ENCODE results near the gene CORO2A. TPM values are rescaled to one million over a fixed set of nuclear protein-coding genes. Genes with fewer than 3 reads are reported as not detected.

The CORO2A gene
- total and polyA plus RNA-seq, 10 of the 15 experiments (the other 5 are each of a cell fraction or from before 2014, with no cell fraction given), result 1.0 to 5.3 (median 3.5) TPM

GRCh38 chr9:98096091-98096490 lies 96.3 kb downstream of the CORO2A start:
- BruUV-seq (replicated peaks), result no TSS peak
- H3K4me3 ChIP-seq, result no peak overlapping the region
- DNase-seq (ENCODE audit: low read depth, low spot score), result no peak
- ChIA-PET POLR2A (interaction anchor here (0.9 kb wide), 1 partner anchor 12 kb away, joined by 3 read pairs; no protein-coding TSS in a partner anchor), CTCF (interaction anchor here (2.4 kb wide), 1 partner anchor 172 kb away, joined by 6 read pairs; no protein-coding TSS in a partner anchor), SMC1A (ENCODE audit: uncharacterized antibody, unreplicated experiment) (interaction anchor here (0.8 kb wide), 1 partner anchor 15 kb away, joined by 3 read pairs; no protein-coding TSS in a partner anchor), RAD21 (ENCODE audit: unreplicated experiment) (interaction anchor here (2.1 to 3.7 kb wide), 2 partner anchors 10 to 13 kb away, joined by 6 to 23 read pairs; no protein-coding TSS in a partner anchor)
- no peaks in the 10 kb centered on the region; the same call in 2 of the 3 replicates for H3K9me3 ChIP-seq (replicated peaks; ENCODE audit: control insufficient read depth, insufficient read depth, low read length)
- peaks cover 14% of the 10 kb centered on the region for H3K79me2 ChIP-seq (ENCODE audit: control insufficient read depth, insufficient read depth, low read length)
- intact Hi-C loops (cut with micrococcal nuclease; ENCODE audit: unreplicated experiment) (no loop called here), in situ Hi-C loops (cut with MboI) (no loop called here)
- no peak for FAIRE-seq
- no peaks in the 10 kb centered on the region for H3K27me3 ChIP-seq (replicated peaks in 1 of 2; ENCODE audit: control insufficient read depth in 2 of 2, insufficient read depth in 2 of 2, low read length in 1 of 2)
- peaks cover 39% of the 10 kb centered on the region for H3K4me1 ChIP-seq (ENCODE audit: control insufficient read depth, insufficient read depth, low read length)
- H4K20me1 ChIP-seq (ENCODE audit: control insufficient read depth, insufficient read depth), result no peaks in the 10 kb centered on the region
- no peak overlapping the region for H3K27ac ChIP-seq (ENCODE audit: control insufficient read depth, insufficient read depth)
- no peak overlapping the region for H2AFZ ChIP-seq (ENCODE audit: control insufficient read depth, low read depth, low read length)
- peaks cover 15 to 24% of the 10 kb centered on the region in 2 experiments for H3K36me3 ChIP-seq (ENCODE audit: control insufficient read depth in 2 of 2, insufficient read depth in 2 of 2, low read length in 1 of 2)
- no peak overlapping the region for H3K4me2 ChIP-seq (ENCODE audit: control insufficient read depth, insufficient read depth)
- ATAC-seq, result no peak
- WGBS (ENCODE audit: insufficient coverage, insufficient replicate concordance, low lambda C conversion rate, missing lambda C conversion rate), result 96% methylated on average over 5 of the region's 5 CpGs
- no peak overlapping the region for H3K9ac ChIP-seq (ENCODE audit: control insufficient read depth, insufficient read depth, low read length)
- TF ChIP-seq, protein P1, sequence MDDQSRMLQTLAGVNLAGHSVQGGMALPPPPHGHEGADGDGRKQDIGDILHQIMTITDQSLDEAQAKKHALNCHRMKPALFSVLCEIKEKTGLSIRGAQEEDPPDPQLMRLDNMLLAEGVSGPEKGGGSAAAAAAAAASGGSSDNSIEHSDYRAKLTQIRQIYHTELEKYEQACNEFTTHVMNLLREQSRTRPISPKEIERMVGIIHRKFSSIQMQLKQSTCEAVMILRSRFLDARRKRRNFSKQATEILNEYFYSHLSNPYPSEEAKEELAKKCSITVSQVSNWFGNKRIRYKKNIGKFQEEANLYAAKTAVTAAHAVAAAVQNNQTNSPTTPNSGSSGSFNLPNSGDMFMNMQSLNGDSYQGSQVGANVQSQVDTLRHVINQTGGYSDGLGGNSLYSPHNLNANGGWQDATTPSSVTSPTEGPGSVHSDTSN (IDR thresholded peaks at IDR 0.05; ENCODE audit: insufficient replicate concordance, low read depth, low read length), result no peak
- TF ChIP-seq ZSCAN29 (IDR thresholded peaks at IDR 0.05) (no peak), EED (IDR thresholded peaks at IDR 0.05; ENCODE audit: low read depth) (no peak), DPF2 (IDR thresholded peaks at IDR 0.05) (no peak), NR2F1 (conservative IDR thresholded peaks at IDR 0.05) (no peak), SUZ12 (IDR thresholded peaks at IDR 0.05; ENCODE audit: unreplicated experiment) (no peak), IRF4 (IDR thresholded peaks at IDR 0.05; ENCODE audit: low read depth, low read length) (no peak), JUNB (IDR thresholded peaks at IDR 0.05) (no peak), CBFB (IDR thresholded peaks at IDR 0.05; ENCODE audit: low read depth) (no peak), ZNF687 (IDR thresholded peaks at IDR 0.05) (no peak)
- TF ChIP-seq, protein P2, sequence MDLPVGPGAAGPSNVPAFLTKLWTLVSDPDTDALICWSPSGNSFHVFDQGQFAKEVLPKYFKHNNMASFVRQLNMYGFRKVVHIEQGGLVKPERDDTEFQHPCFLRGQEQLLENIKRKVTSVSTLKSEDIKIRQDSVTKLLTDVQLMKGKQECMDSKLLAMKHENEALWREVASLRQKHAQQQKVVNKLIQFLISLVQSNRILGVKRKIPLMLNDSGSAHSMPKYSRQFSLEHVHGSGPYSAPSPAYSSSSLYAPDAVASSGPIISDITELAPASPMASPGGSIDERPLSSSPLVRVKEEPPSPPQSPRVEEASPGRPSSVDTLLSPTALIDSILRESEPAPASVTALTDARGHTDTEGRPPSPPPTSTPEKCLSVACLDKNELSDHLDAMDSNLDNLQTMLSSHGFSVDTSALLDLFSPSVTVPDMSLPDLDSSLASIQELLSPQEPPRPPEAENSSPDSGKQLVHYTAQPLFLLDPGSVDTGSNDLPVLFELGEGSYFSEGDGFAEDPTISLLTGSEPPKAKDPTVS (IDR thresholded peaks at IDR 0.05; ENCODE audit: low read depth, low read length), result no peak
- TF ChIP-seq, protein P3, sequence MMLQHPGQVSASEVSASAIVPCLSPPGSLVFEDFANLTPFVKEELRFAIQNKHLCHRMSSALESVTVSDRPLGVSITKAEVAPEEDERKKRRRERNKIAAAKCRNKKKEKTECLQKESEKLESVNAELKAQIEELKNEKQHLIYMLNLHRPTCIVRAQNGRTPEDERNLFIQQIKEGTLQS (IDR thresholded peaks at IDR 0.05; ENCODE audit: borderline replicate concordance, extremely low read depth, low read depth, low read length), result no peak
- TF ChIP-seq, protein P4, sequence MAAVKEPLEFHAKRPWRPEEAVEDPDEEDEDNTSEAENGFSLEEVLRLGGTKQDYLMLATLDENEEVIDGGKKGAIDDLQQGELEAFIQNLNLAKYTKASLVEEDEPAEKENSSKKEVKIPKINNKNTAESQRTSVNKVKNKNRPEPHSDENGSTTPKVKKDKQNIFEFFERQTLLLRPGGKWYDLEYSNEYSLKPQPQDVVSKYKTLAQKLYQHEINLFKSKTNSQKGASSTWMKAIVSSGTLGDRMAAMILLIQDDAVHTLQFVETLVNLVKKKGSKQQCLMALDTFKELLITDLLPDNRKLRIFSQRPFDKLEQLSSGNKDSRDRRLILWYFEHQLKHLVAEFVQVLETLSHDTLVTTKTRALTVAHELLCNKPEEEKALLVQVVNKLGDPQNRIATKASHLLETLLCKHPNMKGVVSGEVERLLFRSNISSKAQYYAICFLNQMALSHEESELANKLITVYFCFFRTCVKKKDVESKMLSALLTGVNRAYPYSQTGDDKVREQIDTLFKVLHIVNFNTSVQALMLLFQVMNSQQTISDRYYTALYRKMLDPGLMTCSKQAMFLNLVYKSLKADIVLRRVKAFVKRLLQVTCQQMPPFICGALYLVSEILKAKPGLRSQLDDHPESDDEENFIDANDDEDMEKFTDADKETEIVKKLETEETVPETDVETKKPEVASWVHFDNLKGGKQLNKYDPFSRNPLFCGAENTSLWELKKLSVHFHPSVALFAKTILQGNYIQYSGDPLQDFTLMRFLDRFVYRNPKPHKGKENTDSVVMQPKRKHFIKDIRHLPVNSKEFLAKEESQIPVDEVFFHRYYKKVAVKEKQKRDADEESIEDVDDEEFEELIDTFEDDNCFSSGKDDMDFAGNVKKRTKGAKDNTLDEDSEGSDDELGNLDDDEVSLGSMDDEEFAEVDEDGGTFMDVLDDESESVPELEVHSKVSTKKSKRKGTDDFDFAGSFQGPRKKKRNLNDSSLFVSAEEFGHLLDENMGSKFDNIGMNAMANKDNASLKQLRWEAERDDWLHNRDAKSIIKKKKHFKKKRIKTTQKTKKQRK (IDR thresholded peaks at IDR 0.05; ENCODE audit: low read depth, low read length), result no peak
